Mucosa of descending colon (tissue), 3 donors: ENCODE measurements around the gene DDHD1. TPM values are rescaled to one million over a fixed set of nuclear protein-coding genes. Genes with fewer than 3 reads are reported as not detected.
"Not testable (repeated sequence)": the region's sequence is repeated elsewhere in the genome, so short reads cannot be mapped to it uniquely, and the experiment has no call there.

Experiments
- ATAC-seq: fragments of 200-7000 bp; cut with Tn5 transposase; one replicate; pipeline ENCODE4 v1.9.1; 2020; ENCODE audit warnings: mild to moderate bottlenecking, moderate library complexity
- DNase-seq, 3 donors: peaks; one replicate each; pipeline ENCODE4 v3.0.0-alpha.2; 2020
- H3K36me3 ChIP-seq: fragments of 200-600 bp; one replicate; pipeline ENCODE4 v1.8.0; 2021; ENCODE audit warnings: low read depth, mild to moderate bottlenecking
- H3K4me1 ChIP-seq: fragments of 200-600 bp; one replicate; pipeline ENCODE4 v1.8.0; 2021; ENCODE audit warnings: low read depth, mild to moderate bottlenecking
- H3K4me3 ChIP-seq: fragments of 200-600 bp; one replicate; pipeline ENCODE4 v1.8.0; 2021; ENCODE audit warnings: mild to moderate bottlenecking
- H3K9me3 ChIP-seq: fragments of 200-600 bp; one replicate; pipeline ENCODE4 v1.8.0; 2021; ENCODE audit warnings: mild to moderate bottlenecking
- intact Hi-C, 2 donors: fragments of 100-400 bp; cut with DNase I in 1 of 2; cut with micrococcal nuclease in 1 of 2; formaldehyde crosslinking; loops; one replicate each; pipeline versions ENCODE4 v1.11.0 to v1.11.1; 2022; cut with DNase I, micrococcal nuclease
- total RNA-seq, 3 donors: library from RNA; stranded (reverse); fragmentation: NEBNext Ultra II Directional in 2 of 3; extraction: Animal tissue kit (Norgen Biotek cat#: 25700) in 2 of 3; gene quantifications; one replicate each; pipeline versions ENCODE4 v1.2.1 to v1.2.4, GENCODE V29; 2021 to 2023
- TF ChIP-seq, protein P1 (sequence below): fragments of 200-600 bp; IDR thresholded peaks from one replicate; pipeline ENCODE4 v1.8.0; 2022; ENCODE audit warnings: antibody characterized with exemption, mild to moderate bottlenecking
- donor health status: DM: no; HTN: no; CAD: no; lungs with moderate emphysema.
- donor health status: DM: no; HTN: no; CAD: no.
- donor health status: DM: no; HTN: yes; CAD: no.

Gene DDHD1
- total RNA-seq, 3 donors from 2014 or later = 7.7 to 15.7 (median 8.2) TPM

DNA sequence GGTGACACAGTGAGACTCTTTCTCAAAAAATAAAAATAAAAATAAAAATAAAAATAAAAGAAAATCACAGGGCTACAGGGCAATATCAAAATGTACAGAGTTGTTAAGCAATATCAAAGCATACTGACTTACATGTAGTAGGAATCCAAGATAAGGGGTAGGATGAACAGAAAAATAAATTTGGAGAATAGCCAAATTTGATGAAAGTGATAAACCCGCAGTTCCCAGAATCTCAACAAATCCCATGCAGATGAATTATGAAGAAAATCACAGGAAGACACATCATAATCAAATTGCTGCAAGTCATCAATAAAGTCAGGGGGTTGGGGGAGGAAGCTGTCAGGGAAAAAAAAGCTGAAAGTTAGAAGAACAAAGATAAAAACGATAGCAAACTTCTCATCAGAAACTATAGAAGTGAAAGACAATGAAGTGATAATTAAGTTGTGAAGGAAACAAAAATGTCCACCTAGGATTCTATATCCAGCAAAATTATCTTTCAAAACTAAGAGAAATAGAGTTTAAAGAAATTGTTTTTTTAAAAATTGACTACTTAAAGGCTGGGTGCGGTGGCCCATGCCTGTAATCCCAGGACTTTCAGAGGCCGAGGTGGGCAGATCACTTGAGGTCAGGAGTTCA, 15.4 kb downstream of the DDHD1 start:
- TF ChIP-seq, protein P1, sequence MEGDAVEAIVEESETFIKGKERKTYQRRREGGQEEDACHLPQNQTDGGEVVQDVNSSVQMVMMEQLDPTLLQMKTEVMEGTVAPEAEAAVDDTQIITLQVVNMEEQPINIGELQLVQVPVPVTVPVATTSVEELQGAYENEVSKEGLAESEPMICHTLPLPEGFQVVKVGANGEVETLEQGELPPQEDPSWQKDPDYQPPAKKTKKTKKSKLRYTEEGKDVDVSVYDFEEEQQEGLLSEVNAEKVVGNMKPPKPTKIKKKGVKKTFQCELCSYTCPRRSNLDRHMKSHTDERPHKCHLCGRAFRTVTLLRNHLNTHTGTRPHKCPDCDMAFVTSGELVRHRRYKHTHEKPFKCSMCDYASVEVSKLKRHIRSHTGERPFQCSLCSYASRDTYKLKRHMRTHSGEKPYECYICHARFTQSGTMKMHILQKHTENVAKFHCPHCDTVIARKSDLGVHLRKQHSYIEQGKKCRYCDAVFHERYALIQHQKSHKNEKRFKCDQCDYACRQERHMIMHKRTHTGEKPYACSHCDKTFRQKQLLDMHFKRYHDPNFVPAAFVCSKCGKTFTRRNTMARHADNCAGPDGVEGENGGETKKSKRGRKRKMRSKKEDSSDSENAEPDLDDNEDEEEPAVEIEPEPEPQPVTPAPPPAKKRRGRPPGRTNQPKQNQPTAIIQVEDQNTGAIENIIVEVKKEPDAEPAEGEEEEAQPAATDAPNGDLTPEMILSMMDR = no peak
- no peaks in the 10 kb centered on the region for H3K36me3 ChIP-seq
- H3K4me3 ChIP-seq = no peak overlapping the region
- H3K4me1 ChIP-seq = no peaks in the 10 kb centered on the region
- H3K9me3 ChIP-seq = peaks cover 45% of the 10 kb centered on the region
- ATAC-seq = no peak
- no peak for DNase-seq
- intact Hi-C loops = no loop called here

DNA sequence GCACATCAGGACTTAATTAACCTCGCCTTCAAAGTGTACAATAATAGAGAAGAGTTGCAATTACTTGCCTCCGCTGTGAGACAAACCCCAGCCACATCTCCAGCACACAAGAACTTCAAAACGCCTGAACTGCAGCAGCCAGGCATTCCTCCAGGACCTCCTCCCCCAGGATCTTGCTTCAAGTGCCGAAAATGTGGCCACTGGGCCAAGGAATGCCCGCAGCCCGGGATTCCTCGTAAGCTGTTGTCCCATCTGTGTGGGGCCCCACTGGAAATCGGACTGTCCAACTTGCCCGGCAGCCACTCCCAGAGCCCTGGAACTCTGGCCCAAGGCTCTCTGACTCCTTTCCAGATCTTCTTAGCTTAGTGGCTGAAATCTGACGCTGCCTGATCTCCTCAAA, 22.6 kb downstream of the DDHD1 start:
- ATAC-seq, H3K9me3 ChIP-seq, intact Hi-C loops, H3K4me1 ChIP-seq, H3K36me3 ChIP-seq, H3K4me3 ChIP-seq, DNase-seq: not testable (repeated sequence)

DNA sequence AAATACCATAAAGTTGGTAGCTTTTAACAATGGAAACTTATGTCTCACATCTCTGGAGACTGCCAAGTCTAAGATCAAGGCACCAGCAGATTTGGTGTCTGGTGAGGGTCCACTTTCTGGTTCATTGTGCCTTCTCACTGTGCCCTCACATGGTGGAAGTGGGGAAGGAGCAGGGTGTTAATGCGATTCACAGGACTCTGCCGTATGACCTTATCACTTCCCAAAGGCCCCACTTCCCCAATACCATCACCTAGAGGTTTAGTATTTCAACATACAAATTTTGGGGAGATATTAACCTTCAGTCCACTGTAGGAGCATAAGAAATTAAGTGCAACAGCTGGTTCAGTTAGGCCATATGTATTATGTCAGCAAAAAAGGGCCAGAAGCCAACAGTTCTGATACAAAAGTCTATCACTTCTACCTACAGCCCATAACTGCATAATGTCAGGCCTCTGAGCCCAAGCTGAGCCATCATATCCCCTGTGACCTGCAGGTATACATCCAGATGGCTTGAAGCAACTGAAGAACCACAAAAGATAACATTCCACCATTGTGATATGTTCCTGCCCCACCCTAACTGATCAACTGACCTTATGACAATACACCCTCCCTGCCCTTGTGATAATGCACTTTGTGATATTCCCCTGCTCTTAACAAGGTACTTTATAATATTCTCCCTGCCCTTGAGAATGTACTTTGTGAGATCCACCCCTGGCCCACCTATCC, 24.7 kb downstream of the DDHD1 start:
- TF ChIP-seq, protein P1 = no peak
- Histone ChIP-seq H3K9me3 (no peaks in the 10 kb centered on the region), H3K36me3 (no peaks in the 10 kb centered on the region), H3K4me1 (peaks cover 2% of the 10 kb centered on the region), H3K4me3 (no peak overlapping the region)
- ATAC-seq = no peak
- intact Hi-C loops = no loop called here
- DNase-seq = no peak

DNA sequence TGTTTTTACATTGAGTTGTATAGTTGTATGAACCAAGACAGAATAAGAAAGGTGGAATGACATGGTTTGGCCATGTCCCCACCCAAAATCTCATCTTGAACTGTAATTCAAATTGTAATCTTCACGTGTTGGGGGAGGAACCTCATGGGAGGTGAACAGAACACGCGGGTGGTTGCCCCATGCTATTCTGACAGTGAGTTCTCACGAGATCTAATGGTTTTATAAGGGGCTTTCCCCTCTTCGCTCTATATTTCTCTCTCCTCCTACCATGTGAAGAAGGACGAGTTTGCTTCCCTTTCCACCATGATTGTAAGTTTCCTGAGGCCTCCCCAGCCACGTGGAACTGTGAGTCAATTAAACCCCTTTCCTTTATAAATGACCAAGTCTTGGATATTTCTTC, 25.3 kb downstream of the DDHD1 start:
- Histone ChIP-seq H3K36me3 (no peaks in the 10 kb centered on the region), H3K4me1 (peaks cover 2% of the 10 kb centered on the region), H3K9me3 (no peaks in the 10 kb centered on the region), H3K4me3 (no peak overlapping the region)
- no peak for DNase-seq
- intact Hi-C loops = no loop called here
- TF ChIP-seq, protein P1 = no peak
- no peak for ATAC-seq

DNA sequence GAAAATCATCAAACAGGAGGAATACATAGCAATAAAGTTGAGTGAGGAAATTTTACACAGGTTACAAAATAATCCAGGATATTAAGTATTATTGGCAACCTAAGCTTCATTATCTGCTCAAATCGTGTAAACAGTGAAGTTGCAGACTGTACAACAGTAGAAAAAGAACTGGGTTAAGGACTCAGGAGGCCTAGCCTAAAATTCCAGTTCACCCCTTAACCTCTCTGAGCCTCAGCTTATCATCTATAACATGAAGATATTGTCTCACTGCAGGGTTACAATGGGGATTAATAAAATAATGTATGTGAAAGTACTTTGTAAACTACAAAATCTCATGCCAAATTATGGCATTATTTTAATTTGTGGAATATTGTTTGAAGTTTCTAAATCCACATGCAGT, 26.0 kb downstream of the DDHD1 start:
- DNase-seq (no peak), ATAC-seq (no peak)
- TF ChIP-seq, protein P1 = no peak
- Histone ChIP-seq H3K4me3 (no peak overlapping the region), H3K9me3 (no peaks in the 10 kb centered on the region), H3K4me1 (peaks cover 2% of the 10 kb centered on the region), H3K36me3 (no peaks in the 10 kb centered on the region)
- intact Hi-C loops = no loop called here

DNA sequence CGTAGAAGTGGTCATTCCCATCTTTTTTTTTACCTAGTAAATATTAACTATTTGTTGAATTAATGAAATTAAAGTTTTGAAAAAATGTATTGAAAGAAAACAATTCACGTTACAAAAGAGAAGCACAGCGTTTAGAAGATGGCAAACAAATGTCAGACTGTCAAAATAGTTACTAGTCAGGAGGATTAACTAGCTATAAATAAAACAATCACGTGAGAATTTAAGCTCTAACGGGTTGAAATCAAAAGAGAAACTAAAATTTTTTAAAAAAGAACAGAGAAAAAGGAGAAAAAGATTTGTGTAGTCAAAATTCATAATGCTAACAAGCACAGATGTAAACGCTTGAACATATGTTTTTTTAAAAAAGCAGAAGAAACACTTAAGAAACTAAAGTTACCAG, 26.4 kb downstream of the DDHD1 start:
- no peak for ATAC-seq
- peaks cover 2% of the 10 kb centered on the region for H3K4me1 ChIP-seq
- intact Hi-C loops = no loop called here
- DNase-seq = no peak
- no peaks in the 10 kb centered on the region for H3K9me3 ChIP-seq
- TF ChIP-seq, protein P1 = no peak
- no peak overlapping the region for H3K4me3 ChIP-seq
- H3K36me3 ChIP-seq = no peaks in the 10 kb centered on the region
